HL-60 (cell line): ENCODE data around the gene LRRC58.

Experiments used
- DNase-seq, 2 experiments: peaks; one replicate each; pipeline ENCODE4 v3.0.0-alpha.2; 2010 to 2020; ENCODE audit warnings: low read depth in 1 of 2, low spot score in 1 of 2
- H3K27ac ChIP-seq: fragments of 250-450 bp; sonication (Bioruptor Pico); replicated peaks from 2 replicates; pipeline ENCODE4 v1.5.1; 2020; ENCODE audit warnings: mild to moderate bottlenecking, moderate library complexity
- H3K27me3 ChIP-seq: fragments of 250-450 bp; sonication (Bioruptor Pico); 2 replicates; pipeline ENCODE4 v1.5.1; 2021; ENCODE audit warnings: mild to moderate bottlenecking, moderate library complexity; ENCODE audit not compliant: insufficient read depth, poor library complexity, severe bottlenecking
- H3K4me3 ChIP-seq: replicated peaks from 2 replicates; pipeline ENCODE4 v1.5.1; 2011; ENCODE audit warnings: mild to moderate bottlenecking, control low read depth, low read length; ENCODE audit not compliant: insufficient read depth
- CTCF ChIP-seq: IDR thresholded peaks from one replicate; pipeline ENCODE4 v1.5.1; 2011; ENCODE audit warnings: low read length, control low read depth, inconsistent platforms; ENCODE audit not compliant: insufficient read depth
- GABPA ChIP-seq: IDR thresholded peaks from 2 replicates; pipeline ENCODE4 v1.6.1; 2012; ENCODE audit warnings: low read depth
- POLR2AphosphoS5 ChIP-seq: IDR thresholded peaks from 2 replicates; pipeline ENCODE4 v1.6.1; 2012; ENCODE audit warnings: low read depth
- REST ChIP-seq: IDR thresholded peaks from 2 replicates; pipeline ENCODE4 v1.6.1; 2012; ENCODE audit warnings: low read depth; ENCODE audit not compliant: insufficient replicate concordance
- SPI1 ChIP-seq: IDR thresholded peaks from 2 replicates; pipeline ENCODE4 v1.6.1; 2012; ENCODE audit warnings: low read depth, mild to moderate bottlenecking, borderline replicate concordance

Gene LRRC58

DNA sequence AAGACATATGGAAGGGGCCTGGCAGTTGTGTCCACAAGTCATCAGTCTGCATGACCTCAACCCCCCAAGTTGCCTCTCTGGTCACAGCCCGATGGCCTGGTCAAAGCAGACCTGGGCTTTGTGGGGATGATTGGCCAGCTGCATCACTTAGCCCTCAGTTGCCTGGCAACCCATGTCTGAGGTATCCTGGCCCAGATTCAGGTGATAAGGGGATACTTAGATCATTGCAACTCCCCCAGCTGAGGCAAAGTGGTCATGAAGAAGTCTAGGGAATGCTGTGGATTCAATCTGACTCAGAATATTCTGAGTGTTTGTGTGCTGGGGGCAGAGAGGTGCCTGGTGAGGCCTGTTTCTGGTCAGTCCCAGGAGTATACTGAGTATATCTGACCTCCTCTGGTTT, 69.1 kb downstream of the LRRC58 start:
- Histone ChIP-seq H3K4me3 (no peak overlapping the region), H3K27ac (no peak overlapping the region), H3K27me3 (peaks cover 9% of the 10 kb centered on the region)
- TF ChIP-seq REST, result no peak
- DNase-seq, result no peak

DNA sequence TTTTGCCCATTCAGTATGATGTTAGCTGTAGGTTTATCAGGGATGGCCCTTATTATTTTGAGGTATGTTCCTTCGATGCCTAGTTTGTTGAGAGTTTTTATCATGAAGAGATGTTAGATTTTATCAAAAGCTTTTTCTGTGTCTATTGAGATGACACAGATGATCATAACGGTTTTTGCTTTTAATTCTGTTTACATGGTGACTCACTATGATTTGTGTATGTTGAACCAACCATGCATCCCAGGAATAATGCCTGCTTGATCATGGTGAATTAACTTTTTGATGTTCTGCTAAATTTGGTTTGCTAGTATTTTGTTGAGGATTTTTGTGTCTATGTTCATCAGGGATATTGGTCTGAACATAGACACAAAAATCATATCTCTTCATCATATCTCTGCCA, 72.4 kb downstream of the LRRC58 start:
- Histone ChIP-seq H3K4me3 (no peak overlapping the region), H3K27me3 (no peaks in the 10 kb centered on the region), H3K27ac (no peak overlapping the region)
- no peak for TF ChIP-seq GABPA
- TF ChIP-seq POLR2AphosphoS5, result no peak
- TF ChIP-seq SPI1, result no peak
- no peak for TF ChIP-seq CTCF
- TF ChIP-seq REST, result no peak
- no peak for DNase-seq

DNA sequence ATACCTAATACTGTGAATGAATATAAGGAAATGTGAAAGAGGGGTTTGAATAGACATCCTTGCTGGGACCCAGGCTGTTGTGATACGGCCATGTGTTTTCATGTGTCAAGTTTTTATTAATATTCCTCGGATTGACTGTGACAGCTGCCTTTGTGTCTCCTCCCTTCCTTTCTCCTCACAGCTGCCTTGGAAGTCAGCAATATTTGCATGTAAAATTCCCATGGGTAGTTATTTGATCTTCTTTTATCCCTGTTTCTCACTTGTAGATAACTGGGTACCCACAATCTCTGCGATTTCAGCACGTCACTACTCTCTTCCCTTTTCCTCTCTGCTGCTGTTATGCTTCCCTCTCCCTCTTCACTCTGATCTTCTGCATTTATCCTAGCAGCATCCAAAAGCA, 73.5 kb downstream of the LRRC58 start:
- H3K27me3 ChIP-seq, result no peaks in the 10 kb centered on the region
- TF ChIP-seq GABPA, result no peak
- no peak for TF ChIP-seq POLR2AphosphoS5
- no peak for TF ChIP-seq REST
- TF ChIP-seq CTCF, result no peak
- no peak for TF ChIP-seq SPI1
- H3K27ac ChIP-seq, result no peak overlapping the region
- DNase-seq, result no peak
- H3K4me3 ChIP-seq, result no peak overlapping the region

GRCh38 chr3:120274739-120275167, 74.4 kb downstream of the LRRC58 start:
- TF ChIP-seq REST, result no peak
- no peak for TF ChIP-seq SPI1
- TF ChIP-seq GABPA, result no peak
- no peak for TF ChIP-seq CTCF
- TF ChIP-seq POLR2AphosphoS5, result no peak
- no peak for DNase-seq

More at GRCh38 chr3:120274739-120275167, 74.4 kb downstream of the LRRC58 start:
- no peak overlapping the region for H3K4me3 ChIP-seq
- no peaks in the 10 kb centered on the region for H3K27me3 ChIP-seq
- no peak overlapping the region for H3K27ac ChIP-seq
